ENCODE measurements around the gene MYO3B. TPM values are rescaled to one million over a fixed set of nuclear protein-coding genes. Genes with fewer than 3 reads are reported as not detected.

Gene MYO3B
- total RNA-seq, 1 donor from 2014 or later: 0.17 TPM

DNA sequence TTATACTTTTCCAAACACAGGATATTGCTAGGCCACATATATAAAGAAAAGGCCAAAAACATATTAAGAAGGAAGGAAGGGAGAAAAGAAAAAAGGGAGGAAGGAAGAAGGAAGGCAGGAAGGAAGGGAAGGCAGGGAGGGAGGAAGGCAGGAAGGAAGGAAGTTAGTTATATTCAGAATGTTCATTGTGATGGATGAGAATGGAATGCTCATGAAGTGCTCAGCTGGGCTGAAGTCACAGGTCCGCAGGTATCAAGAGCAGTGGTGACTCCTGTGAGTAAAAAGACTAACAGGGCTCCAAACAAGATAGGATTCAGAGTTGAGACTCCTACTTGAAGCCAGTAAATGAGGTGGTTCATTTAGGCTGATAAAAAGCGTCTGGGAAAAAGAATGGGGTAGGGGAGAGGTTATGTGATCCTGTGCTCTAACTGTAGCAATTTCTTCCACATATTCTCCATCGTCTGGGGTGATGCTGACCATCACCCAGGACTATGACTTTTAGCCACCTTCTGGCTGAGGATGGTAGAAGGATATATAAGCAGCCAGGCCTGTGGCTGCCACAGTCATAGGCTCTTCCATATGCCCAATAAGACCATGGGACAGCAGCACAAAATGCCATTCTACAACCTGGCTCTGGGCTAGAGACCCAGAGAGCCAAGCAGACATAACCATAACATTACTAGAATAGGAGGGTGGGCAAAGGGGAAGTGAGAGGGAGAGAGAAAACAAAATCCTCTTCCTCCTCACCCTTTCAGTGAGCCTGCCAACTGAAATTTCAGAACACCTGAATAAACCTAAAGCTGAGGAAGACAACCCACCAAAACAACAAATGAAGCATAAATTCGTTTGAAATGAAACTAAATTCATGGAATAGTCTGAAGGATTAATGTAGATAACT lies 173.2 kb downstream of the MYO3B start:
- H3K36me3 ChIP-seq: no peaks in the 10 kb centered on the region
- no peak for ATAC-seq
- no peak overlapping the region for H3K27ac ChIP-seq
- TF ChIP-seq, protein P1, sequence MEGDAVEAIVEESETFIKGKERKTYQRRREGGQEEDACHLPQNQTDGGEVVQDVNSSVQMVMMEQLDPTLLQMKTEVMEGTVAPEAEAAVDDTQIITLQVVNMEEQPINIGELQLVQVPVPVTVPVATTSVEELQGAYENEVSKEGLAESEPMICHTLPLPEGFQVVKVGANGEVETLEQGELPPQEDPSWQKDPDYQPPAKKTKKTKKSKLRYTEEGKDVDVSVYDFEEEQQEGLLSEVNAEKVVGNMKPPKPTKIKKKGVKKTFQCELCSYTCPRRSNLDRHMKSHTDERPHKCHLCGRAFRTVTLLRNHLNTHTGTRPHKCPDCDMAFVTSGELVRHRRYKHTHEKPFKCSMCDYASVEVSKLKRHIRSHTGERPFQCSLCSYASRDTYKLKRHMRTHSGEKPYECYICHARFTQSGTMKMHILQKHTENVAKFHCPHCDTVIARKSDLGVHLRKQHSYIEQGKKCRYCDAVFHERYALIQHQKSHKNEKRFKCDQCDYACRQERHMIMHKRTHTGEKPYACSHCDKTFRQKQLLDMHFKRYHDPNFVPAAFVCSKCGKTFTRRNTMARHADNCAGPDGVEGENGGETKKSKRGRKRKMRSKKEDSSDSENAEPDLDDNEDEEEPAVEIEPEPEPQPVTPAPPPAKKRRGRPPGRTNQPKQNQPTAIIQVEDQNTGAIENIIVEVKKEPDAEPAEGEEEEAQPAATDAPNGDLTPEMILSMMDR (IDR thresholded peaks at IDR 0.05): no peak
- intact Hi-C loops (cut with DNase I): no loop called here
- no peak overlapping the region for H3K4me3 ChIP-seq
- no peak for DNase-seq
- H3K27me3 ChIP-seq: no peaks in the 10 kb centered on the region
- no peaks in the 10 kb centered on the region for H3K4me1 ChIP-seq
- H3K9me3 ChIP-seq: no peaks in the 10 kb centered on the region

DNA sequence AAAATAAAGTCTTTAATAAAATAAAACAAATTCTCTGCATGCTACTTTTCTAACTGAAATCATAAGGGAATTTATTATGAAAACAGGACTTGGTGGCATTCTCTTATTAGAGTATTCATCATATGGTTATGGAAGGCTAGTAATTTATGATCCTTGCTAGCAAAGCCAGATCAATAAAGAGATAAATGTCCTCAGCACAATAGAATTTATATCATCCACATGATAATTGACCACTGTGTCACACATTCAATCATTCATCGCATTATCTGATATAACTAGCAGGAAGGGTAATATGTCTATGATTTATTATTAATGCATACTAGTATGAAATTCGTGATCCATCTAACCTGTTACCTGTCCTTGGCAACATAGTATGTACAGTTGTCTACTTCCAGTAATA lies 175.8 kb downstream of the MYO3B start:
- H3K27me3 ChIP-seq: no peaks in the 10 kb centered on the region
- no peak overlapping the region for H3K4me3 ChIP-seq
- no peak for ATAC-seq
- H3K4me1 ChIP-seq: no peaks in the 10 kb centered on the region
- TF ChIP-seq, protein P1 (IDR thresholded peaks at IDR 0.05): no peak
- no peaks in the 10 kb centered on the region for H3K9me3 ChIP-seq
- DNase-seq: no peak
- H3K27ac ChIP-seq: no peak overlapping the region
- H3K36me3 ChIP-seq: no peaks in the 10 kb centered on the region
- intact Hi-C loops (cut with DNase I): no loop called here

DNA sequence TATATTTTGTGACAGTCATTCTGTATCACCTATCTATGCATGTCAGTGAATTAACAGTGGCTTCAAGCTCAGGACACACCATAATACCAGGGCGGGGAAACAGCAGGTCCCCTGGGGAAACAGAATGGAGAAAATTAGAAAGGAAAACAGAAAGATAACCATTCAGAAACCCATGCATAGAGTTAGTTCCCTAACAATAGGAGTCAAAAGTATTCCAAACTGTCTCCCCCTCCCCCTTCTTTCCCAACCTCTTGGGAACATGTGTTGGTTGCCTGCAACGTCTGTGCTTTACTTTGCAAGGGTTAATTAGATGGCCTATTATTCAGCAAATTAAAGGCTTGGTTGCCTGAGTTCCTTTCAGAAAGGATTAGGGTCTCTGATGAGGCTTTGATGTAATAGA lies 176.4 kb downstream of the MYO3B start:
- Histone ChIP-seq H3K27ac (no peak overlapping the region), H3K27me3 (no peaks in the 10 kb centered on the region), H3K4me3 (no peak overlapping the region), H3K36me3 (no peaks in the 10 kb centered on the region), H3K9me3 (no peaks in the 10 kb centered on the region), H3K4me1 (no peaks in the 10 kb centered on the region)
- no peak for ATAC-seq
- TF ChIP-seq, protein P1 (IDR thresholded peaks at IDR 0.05): no peak
- intact Hi-C loops (cut with DNase I): no loop called here
- no peak for DNase-seq

DNA sequence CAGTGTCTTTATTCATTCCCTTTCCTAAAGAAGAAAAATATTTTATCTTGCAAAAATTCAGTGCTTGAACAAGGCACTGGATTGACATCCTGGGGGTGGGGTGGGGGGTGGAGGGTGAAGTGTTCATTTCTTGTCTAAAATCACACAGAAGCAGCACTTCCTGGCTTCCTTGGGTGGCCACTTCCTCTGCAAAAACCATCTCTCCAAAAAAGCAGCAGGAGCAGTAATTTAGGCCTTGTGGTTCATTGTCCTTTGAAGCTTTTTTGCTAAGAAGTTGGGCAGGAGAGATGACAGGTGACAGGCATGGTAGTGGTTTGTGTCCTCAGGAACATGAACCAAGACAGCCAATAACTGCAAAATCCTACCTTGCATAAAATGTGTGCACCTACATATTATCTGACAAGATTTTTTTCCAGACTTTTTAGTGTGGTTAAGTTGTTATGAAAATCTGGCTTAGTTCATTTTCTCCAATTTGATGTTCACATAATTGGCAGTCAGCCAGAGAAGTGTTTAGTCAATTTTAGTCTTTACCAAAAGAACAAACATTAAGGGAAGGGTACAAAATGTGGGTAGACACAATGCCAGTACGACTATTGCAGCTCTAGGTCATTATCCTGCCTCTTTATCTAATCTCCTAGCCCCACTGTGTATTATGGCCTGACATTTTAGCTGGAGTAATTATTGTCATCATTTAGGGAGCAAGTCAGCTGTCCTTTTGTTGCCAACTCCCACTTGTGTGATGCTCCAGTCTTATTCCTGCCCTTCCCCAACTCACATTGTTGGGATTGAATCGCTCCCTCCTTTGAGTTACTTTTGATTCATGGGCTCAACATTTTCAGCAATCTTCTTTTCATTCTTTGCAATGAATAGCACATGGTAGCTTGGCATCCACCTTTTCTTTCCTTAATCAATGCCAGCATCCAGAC lies 177.2 kb downstream of the MYO3B start:
- Histone ChIP-seq H3K9me3 (no peaks in the 10 kb centered on the region), H3K27ac (no peak overlapping the region), H3K27me3 (no peaks in the 10 kb centered on the region), H3K4me1 (no peaks in the 10 kb centered on the region), H3K36me3 (no peaks in the 10 kb centered on the region), H3K4me3 (no peak overlapping the region)
- no peak for ATAC-seq
- intact Hi-C loops (cut with DNase I): no loop called here
- DNase-seq: no peak
- TF ChIP-seq, protein P1 (IDR thresholded peaks at IDR 0.05): no peak

DNA sequence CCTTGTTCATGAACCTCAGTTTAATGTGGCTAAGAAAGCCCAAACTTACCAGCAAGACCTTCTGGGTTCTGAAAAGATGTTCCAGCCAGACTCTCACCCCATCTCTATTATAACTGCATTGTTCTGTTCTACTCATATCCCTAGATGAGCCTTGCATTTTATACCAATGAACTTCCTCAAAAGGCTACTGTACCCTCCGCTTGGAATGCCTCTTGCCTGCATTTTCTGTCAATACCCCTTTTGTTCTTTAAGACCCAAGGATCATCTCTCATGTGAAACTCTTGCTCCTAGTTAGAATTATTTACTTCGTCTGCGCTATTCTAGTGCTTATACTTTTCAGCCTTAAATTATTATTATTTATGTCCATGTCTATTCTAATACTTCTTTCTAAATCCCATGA lies 181.5 kb downstream of the MYO3B start:
- ATAC-seq (no peak), DNase-seq (no peak)
- no peaks in the 10 kb centered on the region for H3K9me3 ChIP-seq
- intact Hi-C loops (cut with DNase I): no loop called here
- peaks cover 23% of the 10 kb centered on the region for H3K27me3 ChIP-seq
- TF ChIP-seq, protein P1 (IDR thresholded peaks at IDR 0.05): no peak
- no peak overlapping the region for H3K27ac ChIP-seq
- H3K4me1 ChIP-seq: no peaks in the 10 kb centered on the region
- H3K4me3 ChIP-seq: no peak overlapping the region
- H3K36me3 ChIP-seq: no peaks in the 10 kb centered on the region

All from upper lobe of right lung (tissue), 1 donor.